ENCODE data around the gene THAP2.

DNA sequence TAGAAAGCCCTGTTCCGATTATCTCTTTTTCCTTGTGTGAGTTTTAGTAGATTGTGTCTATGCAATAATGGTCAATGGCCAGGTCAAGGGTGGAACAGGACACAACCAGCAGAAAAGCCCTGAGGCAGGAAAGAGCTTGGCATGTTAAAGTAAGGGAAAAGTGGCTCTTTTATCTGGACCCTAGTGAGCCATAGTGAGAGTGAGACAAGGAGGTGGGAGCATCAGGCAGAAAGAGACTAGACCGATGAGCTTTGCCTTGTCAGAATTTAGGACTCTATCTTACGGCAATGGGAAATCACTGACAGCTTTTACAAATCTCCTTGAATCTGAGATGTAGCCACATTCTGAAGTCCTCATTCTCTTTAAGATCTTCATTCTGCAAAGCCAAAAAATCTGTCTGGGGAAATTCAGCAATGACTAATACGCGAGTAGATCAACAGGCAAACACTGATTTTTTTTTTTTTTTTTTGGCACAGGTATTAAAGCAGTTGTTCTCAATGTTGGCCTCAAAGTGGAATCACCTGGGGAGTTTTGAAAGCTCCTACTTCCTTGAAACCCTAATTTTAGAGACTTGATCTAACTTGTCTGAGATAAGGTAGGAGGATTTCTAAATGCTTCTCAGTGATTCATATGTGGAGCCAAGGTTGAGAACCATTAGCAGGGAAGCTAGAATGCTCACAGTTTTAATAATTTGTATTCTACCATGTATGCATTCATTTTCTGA is 55.7 kb downstream of the THAP2 start:
- TF ChIP-seq POLR2A (IDR thresholded peaks at IDR 0.05) (no peak), EP300 (IDR thresholded peaks at IDR 0.05) (no peak)
- TF ChIP-seq, protein P1, sequence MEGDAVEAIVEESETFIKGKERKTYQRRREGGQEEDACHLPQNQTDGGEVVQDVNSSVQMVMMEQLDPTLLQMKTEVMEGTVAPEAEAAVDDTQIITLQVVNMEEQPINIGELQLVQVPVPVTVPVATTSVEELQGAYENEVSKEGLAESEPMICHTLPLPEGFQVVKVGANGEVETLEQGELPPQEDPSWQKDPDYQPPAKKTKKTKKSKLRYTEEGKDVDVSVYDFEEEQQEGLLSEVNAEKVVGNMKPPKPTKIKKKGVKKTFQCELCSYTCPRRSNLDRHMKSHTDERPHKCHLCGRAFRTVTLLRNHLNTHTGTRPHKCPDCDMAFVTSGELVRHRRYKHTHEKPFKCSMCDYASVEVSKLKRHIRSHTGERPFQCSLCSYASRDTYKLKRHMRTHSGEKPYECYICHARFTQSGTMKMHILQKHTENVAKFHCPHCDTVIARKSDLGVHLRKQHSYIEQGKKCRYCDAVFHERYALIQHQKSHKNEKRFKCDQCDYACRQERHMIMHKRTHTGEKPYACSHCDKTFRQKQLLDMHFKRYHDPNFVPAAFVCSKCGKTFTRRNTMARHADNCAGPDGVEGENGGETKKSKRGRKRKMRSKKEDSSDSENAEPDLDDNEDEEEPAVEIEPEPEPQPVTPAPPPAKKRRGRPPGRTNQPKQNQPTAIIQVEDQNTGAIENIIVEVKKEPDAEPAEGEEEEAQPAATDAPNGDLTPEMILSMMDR (IDR thresholded peaks at IDR 0.05), result no peak
